ENCODE measurements around the gene U2AF2.

U2AF2 gene

DNA sequence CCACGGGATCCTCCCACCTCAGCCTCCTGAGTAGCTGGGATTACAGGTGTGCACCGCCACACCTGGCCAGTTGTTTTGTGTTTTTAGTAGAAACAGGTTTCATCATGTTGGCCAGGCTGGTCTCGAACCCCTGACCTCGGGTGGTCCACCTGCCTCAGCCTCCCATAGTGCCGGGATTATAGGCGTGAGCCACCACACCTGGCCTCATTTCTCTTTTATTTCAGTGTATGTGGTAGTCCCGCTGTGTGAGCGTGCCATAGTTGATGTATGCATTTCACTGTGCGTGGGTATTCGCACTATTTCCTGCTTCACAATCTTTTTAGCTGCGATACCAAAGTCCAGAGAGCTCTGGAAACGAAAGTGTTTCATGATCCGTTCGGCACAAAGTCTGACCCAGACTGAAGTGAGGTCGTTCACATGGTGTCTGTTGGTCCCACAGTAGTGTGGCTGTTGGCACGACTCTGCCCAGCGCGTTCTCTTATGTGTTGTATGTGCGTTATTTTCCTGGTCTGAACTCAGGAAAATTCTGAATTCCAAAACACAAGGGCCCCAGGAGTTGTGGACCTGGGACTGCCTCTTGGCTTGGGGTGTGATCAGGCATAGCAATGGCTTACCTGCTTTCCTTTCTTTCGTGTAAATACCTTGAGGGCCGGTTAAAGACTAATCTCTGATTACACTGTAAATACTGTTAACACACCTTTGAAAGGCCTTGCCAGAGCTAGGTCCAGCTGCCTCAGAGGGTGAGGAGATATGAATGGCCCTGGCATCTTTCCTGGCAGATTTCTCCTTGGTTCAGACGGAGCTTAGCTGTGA, 28.8 kb downstream of the U2AF2 start:
- H3K4me3 ChIP-seq (replicated peaks; ENCODE audit: low read depth, low read length) = no peak overlapping the region
- peaks cover 53% of the 10 kb centered on the region for H3K36me3 ChIP-seq (ENCODE audit: control insufficient read depth, insufficient read depth, low read length)
- TF ChIP-seq, protein P1, sequence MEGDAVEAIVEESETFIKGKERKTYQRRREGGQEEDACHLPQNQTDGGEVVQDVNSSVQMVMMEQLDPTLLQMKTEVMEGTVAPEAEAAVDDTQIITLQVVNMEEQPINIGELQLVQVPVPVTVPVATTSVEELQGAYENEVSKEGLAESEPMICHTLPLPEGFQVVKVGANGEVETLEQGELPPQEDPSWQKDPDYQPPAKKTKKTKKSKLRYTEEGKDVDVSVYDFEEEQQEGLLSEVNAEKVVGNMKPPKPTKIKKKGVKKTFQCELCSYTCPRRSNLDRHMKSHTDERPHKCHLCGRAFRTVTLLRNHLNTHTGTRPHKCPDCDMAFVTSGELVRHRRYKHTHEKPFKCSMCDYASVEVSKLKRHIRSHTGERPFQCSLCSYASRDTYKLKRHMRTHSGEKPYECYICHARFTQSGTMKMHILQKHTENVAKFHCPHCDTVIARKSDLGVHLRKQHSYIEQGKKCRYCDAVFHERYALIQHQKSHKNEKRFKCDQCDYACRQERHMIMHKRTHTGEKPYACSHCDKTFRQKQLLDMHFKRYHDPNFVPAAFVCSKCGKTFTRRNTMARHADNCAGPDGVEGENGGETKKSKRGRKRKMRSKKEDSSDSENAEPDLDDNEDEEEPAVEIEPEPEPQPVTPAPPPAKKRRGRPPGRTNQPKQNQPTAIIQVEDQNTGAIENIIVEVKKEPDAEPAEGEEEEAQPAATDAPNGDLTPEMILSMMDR (IDR thresholded peaks at IDR 0.05; ENCODE audit: insufficient read depth, low read length, poor library complexity, severe bottlenecking) = no peak
- H3K27me3 ChIP-seq (replicated peaks; ENCODE audit: control insufficient read depth, insufficient read depth, low read length) = no peaks in the 10 kb centered on the region
- no peak for DNase-seq (ENCODE audit: extremely low read depth, insufficient read length)

DNA sequence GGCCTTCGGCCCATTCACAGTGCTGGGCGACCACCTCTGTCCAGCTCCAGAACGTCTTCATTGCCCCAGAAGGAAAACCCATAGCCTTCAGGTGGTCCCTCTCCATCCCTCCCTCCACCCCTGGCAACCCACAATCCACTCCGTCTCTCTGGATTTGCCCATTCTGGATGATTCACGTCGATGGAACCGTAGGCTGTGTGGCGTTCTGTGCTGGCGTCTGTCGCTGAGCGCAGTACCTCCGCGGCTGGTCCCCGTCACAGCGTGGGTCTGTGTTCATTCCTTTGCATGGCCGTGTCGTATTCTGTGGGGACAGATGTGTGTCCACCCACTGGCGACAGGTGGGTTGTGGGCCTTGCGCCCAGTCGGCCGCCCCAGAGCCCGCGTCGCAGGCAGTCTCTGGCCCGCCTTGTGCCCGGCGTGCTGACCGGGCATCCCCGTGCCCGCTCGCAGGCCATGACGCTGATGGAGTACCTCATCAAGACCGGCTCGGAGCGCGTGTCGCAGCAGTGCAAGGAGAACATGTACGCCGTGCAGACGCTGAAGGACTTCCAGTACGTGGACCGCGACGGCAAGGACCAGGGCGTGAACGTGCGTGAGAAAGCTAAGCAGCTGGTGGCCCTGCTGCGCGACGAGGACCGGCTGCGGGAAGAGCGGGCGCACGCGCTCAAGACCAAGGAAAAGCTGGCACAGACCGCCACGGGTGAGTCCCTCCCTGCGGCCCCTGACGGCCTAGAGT, 30.3 kb downstream of the U2AF2 start:
- peaks cover 52% of the 10 kb centered on the region for H3K36me3 ChIP-seq (ENCODE audit: control insufficient read depth, insufficient read depth, low read length)
- H3K4me3 ChIP-seq (replicated peaks; ENCODE audit: low read depth, low read length) = no peak overlapping the region
- H3K27me3 ChIP-seq (replicated peaks; ENCODE audit: control insufficient read depth, insufficient read depth, low read length) = no peaks in the 10 kb centered on the region
- peak; percentile 11 for DNase-seq (ENCODE audit: extremely low read depth, insufficient read length)
- TF ChIP-seq, protein P1 (IDR thresholded peaks at IDR 0.05; ENCODE audit: insufficient read depth, low read length, poor library complexity, severe bottlenecking) = no peak

DNA sequence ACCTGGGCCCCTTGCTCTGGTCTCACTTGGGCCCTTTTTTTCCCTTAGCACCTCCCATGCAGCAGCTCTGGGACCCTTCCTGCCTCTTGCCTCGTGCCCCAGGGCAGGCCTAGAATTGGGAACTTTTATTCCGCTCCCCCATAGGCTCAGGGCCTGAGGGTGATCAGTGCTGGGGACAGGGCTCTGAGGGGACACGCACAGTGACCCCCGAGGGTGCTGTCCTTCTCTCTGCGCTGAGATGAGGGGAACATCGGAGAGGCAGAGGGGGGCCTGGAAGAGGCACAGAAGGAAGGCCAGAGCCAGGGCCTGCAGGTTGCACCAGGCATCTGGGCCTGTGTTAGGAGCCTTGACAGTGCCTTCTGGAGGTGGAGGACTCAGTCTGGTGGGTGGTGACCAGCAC, 30.9 kb downstream of the U2AF2 start:
- TF ChIP-seq, protein P1 (IDR thresholded peaks at IDR 0.05; ENCODE audit: insufficient read depth, low read length, poor library complexity, severe bottlenecking) = no peak
- peaks cover 54% of the 10 kb centered on the region for H3K36me3 ChIP-seq (ENCODE audit: control insufficient read depth, insufficient read depth, low read length)
- H3K4me3 ChIP-seq (replicated peaks; ENCODE audit: low read depth, low read length) = no peak overlapping the region
- no peak for DNase-seq (ENCODE audit: extremely low read depth, insufficient read length)
- no peaks in the 10 kb centered on the region for H3K27me3 ChIP-seq (replicated peaks; ENCODE audit: control insufficient read depth, insufficient read depth, low read length)

DNA sequence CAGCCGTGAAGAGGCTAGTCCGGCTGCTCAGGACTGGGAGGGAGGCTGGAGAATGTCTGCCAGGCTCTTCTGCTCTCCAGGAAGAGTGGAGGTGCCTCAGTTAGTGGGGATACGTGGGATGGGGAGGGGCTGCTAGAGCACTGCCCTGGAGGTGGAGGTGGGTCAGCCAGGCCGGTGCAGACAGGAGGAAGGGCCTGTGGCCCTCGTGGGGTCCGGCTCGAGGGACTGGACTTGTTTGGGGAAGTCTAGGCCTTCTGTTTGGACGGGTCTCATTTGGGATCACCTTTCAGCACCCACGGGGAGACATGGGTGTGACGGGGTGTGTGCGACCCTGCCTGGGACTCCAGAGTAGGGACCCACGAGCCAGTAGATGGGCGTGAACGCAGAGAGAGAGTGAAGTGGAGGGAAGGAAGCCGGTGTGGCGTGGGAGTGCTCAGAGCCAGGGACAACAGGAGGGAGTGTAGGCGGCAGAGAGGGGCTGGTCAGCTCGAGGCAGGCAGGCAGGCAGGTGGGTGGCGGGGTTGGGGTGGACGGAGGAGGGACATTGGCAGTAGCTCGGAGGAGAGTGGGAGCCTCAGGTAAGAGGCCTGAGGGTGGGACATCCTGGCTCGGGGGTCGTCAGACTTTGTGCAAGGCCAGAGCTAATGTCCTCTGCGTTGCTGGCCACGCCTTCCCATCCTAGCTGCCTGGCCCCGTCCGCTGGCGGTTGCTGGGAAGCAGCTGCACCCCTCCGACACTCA, 31.6 kb downstream of the U2AF2 start:
- H3K36me3 ChIP-seq (ENCODE audit: control insufficient read depth, insufficient read depth, low read length) = peaks cover 56% of the 10 kb centered on the region
- DNase-seq (ENCODE audit: extremely low read depth, insufficient read length) = no peak

More for the DNA sequence above, 31.6 kb downstream of the U2AF2 start:
- TF ChIP-seq, protein P1 (IDR thresholded peaks at IDR 0.05; ENCODE audit: insufficient read depth, low read length, poor library complexity, severe bottlenecking) = no peak
- Histone ChIP-seq H3K4me3 (replicated peaks; ENCODE audit: low read depth, low read length) (no peak overlapping the region), H3K27me3 (replicated peaks; ENCODE audit: control insufficient read depth, insufficient read depth, low read length) (no peaks in the 10 kb centered on the region)
